ENCODE data around the gene FAM72A. TPM values are rescaled to one million over a fixed set of nuclear protein-coding genes. Genes with fewer than 3 reads are reported as not detected.
"Not testable (repeated sequence)": the region's sequence is repeated elsewhere in the genome, so short reads cannot be mapped to it uniquely, and the experiment has no call there.

FAM72A gene
- total RNA-seq, 1 donor from 2014 or later, result 36.2 TPM

- H3K9me3 Mint-ChIP-seq; H2AFZ ChIP-seq (replicated peaks); H3K9ac ChIP-seq; H3K27me3 ChIP-seq; H3K4me3 Mint-ChIP-seq; H3K79me2 ChIP-seq (ENCODE audit: low read depth); H4K20me1 ChIP-seq (ENCODE audit: low read depth); H3K27ac Mint-ChIP-seq; H3F3A ChIP-seq (ENCODE audit: low read depth); H3K4me2 ChIP-seq; H3K36me3 ChIP-seq; H3K4me1 ChIP-seq; H3K27ac ChIP-seq; H3K4me1 Mint-ChIP-seq; H3K4me3 ChIP-seq; H3K36me3 Mint-ChIP-seq; H3K27me3 Mint-ChIP-seq (ENCODE audit: insufficient read depth, low read depth); H3K9me3 ChIP-seq (ENCODE audit: low read depth); DNase-seq (ENCODE audit: low spot score): not testable (repeated sequence)
Measured at GRCh38 chr1:206182368-206183317, 20.0 kb downstream of the FAM72A start.

- H3F3A ChIP-seq (ENCODE audit: low read depth); H3K4me1 Mint-ChIP-seq; H4K20me1 ChIP-seq (ENCODE audit: low read depth); DNase-seq (ENCODE audit: low spot score); H3K27me3 ChIP-seq; H3K9me3 ChIP-seq (ENCODE audit: low read depth); H3K36me3 ChIP-seq; H3K4me1 ChIP-seq; H3K9me3 Mint-ChIP-seq; H3K79me2 ChIP-seq (ENCODE audit: low read depth); H3K36me3 Mint-ChIP-seq; H3K4me3 Mint-ChIP-seq; H3K9ac ChIP-seq; H3K4me2 ChIP-seq; H3K27ac Mint-ChIP-seq; H2AFZ ChIP-seq (replicated peaks); H3K27ac ChIP-seq; H3K4me3 ChIP-seq; H3K27me3 Mint-ChIP-seq (ENCODE audit: insufficient read depth, low read depth): not testable (repeated sequence)
Measured at GRCh38 chr1:206179666-206180065, 23.0 kb downstream of the FAM72A start.

- not testable (repeated sequence) for H2AFZ ChIP-seq (replicated peaks); H3K4me1 ChIP-seq; H3K27ac ChIP-seq; H3K27me3 Mint-ChIP-seq (ENCODE audit: insufficient read depth, low read depth); H3F3A ChIP-seq (ENCODE audit: low read depth); H3K27ac Mint-ChIP-seq; H3K9me3 ChIP-seq (ENCODE audit: low read depth); H3K36me3 ChIP-seq; H4K20me1 ChIP-seq (ENCODE audit: low read depth); H3K79me2 ChIP-seq (ENCODE audit: low read depth); H3K9ac ChIP-seq; H3K36me3 Mint-ChIP-seq; H3K4me3 Mint-ChIP-seq; H3K27me3 ChIP-seq; H3K4me2 ChIP-seq; DNase-seq (ENCODE audit: low spot score); H3K4me1 Mint-ChIP-seq; H3K9me3 Mint-ChIP-seq; H3K4me3 ChIP-seq
Measured at GRCh38 chr1:206178061-206178989, 24.3 kb downstream of the FAM72A start.

- H3K4me1 ChIP-seq; H3K36me3 ChIP-seq; H3K79me2 ChIP-seq (ENCODE audit: low read depth); H3K4me3 ChIP-seq; H3K27ac ChIP-seq; H3K27ac Mint-ChIP-seq; H3K9me3 ChIP-seq (ENCODE audit: low read depth); H3K36me3 Mint-ChIP-seq; H3K4me3 Mint-ChIP-seq; H3K4me2 ChIP-seq; H4K20me1 ChIP-seq (ENCODE audit: low read depth); H2AFZ ChIP-seq (replicated peaks); DNase-seq (ENCODE audit: low spot score); H3K9me3 Mint-ChIP-seq; H3K4me1 Mint-ChIP-seq; H3F3A ChIP-seq (ENCODE audit: low read depth); H3K9ac ChIP-seq; H3K27me3 Mint-ChIP-seq (ENCODE audit: insufficient read depth, low read depth); H3K27me3 ChIP-seq: not testable (repeated sequence)
Measured at GRCh38 chr1:206176114-206176502, 26.5 kb downstream of the FAM72A start.

- not testable (repeated sequence) for H3K27ac ChIP-seq; H3K4me1 Mint-ChIP-seq; H3K9ac ChIP-seq; H3K4me2 ChIP-seq; H3K9me3 Mint-ChIP-seq; H3K27me3 Mint-ChIP-seq (ENCODE audit: insufficient read depth, low read depth); H2AFZ ChIP-seq (replicated peaks); H3K4me3 ChIP-seq; H3K4me1 ChIP-seq; H3K36me3 Mint-ChIP-seq; H3F3A ChIP-seq (ENCODE audit: low read depth); H3K79me2 ChIP-seq (ENCODE audit: low read depth); H4K20me1 ChIP-seq (ENCODE audit: low read depth); H3K27ac Mint-ChIP-seq; H3K9me3 ChIP-seq (ENCODE audit: low read depth); H3K27me3 ChIP-seq; H3K4me3 Mint-ChIP-seq; H3K36me3 ChIP-seq
- peak; percentile 31 for TF ChIP-seq CTCF (IDR thresholded peaks at IDR 0.05)
- peak; percentile 30 for DNase-seq (ENCODE audit: low spot score)
Measured at GRCh38 chr1:206175459-206176113, 27.1 kb downstream of the FAM72A start.

All from neural progenitor cell (in vitro differentiated cells).